ENCODE measurements around the gene ITGB1BP1.

ITGB1BP1 gene

DNA sequence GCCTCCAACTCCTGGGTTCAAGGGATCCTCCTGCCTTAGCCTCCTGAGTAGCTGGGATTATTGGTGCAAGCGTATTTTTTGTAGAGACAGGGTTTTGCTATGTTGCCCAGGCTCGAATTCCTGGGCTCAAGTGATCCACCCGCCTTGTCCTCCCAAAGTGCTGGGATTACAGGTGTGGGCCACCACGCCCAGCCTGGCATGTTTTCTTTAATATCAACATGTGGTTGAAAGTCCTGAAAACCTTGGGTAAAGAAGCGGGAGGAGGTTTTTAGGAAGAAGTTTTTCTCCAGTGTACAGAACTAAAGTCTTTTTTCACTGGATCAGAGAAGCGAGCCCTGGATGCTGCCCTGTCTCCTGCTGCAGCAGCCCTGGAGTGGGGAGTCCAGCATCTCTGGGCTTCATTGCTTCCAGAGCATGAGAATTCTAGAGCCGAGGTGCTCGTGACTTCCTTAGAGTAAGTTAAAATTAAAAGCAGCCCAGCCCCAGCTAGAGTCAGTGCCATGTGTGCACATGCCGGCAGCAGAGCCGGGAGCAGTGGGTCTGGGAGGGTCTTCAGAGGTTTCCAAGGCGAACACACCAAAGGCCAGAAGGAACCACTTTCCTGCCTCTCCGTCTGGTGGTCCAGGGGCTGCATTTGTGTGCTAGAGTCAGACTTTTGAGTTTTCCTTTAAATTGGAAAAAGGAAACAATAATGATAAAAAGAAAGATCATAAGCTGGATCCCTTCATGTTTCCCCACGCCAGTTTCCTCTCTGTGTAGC, 31.2 kb downstream of the ITGB1BP1 start:
- Histone ChIP-seq H3K36me3 (peaks cover 56% of the 10 kb centered on the region), H3K4me3 (ENCODE audit: low read depth, low read length) (no peak overlapping the region), H3K9me3 (ENCODE audit: severe bottlenecking) (no peaks in the 10 kb centered on the region), H3K27ac (no peak overlapping the region), H3K27me3 (ENCODE audit: insufficient read depth, low read depth, severe bottlenecking) (no peaks in the 10 kb centered on the region)
- TF ChIP-seq, protein P1, sequence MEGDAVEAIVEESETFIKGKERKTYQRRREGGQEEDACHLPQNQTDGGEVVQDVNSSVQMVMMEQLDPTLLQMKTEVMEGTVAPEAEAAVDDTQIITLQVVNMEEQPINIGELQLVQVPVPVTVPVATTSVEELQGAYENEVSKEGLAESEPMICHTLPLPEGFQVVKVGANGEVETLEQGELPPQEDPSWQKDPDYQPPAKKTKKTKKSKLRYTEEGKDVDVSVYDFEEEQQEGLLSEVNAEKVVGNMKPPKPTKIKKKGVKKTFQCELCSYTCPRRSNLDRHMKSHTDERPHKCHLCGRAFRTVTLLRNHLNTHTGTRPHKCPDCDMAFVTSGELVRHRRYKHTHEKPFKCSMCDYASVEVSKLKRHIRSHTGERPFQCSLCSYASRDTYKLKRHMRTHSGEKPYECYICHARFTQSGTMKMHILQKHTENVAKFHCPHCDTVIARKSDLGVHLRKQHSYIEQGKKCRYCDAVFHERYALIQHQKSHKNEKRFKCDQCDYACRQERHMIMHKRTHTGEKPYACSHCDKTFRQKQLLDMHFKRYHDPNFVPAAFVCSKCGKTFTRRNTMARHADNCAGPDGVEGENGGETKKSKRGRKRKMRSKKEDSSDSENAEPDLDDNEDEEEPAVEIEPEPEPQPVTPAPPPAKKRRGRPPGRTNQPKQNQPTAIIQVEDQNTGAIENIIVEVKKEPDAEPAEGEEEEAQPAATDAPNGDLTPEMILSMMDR (IDR thresholded peaks at IDR 0.05; ENCODE audit: low read depth, low read length), result no peak
- no peak for DNase-seq

DNA sequence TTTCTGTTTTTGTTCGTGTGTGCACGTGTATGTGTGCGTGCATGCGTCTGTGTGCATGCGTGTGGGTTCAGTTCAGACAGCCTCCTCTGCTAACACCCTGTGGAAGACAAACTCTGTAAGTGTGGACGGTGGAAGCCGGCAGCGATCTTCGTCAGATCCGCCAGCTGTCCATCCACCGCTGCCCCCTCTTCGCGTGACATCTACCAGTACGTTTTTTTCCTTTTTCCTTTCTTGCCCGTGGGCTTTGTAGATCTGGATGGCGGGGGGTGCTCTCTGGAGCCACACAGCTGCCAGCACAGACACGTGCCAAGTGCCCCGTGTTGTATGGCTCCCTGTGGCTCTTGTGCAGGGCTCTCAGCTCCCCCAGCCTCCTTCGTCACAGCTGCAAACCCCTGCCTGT, 32.3 kb downstream of the ITGB1BP1 start:
- H3K27ac ChIP-seq, result no peak overlapping the region
- H3K4me3 ChIP-seq (ENCODE audit: low read depth, low read length), result no peak overlapping the region

DNA sequence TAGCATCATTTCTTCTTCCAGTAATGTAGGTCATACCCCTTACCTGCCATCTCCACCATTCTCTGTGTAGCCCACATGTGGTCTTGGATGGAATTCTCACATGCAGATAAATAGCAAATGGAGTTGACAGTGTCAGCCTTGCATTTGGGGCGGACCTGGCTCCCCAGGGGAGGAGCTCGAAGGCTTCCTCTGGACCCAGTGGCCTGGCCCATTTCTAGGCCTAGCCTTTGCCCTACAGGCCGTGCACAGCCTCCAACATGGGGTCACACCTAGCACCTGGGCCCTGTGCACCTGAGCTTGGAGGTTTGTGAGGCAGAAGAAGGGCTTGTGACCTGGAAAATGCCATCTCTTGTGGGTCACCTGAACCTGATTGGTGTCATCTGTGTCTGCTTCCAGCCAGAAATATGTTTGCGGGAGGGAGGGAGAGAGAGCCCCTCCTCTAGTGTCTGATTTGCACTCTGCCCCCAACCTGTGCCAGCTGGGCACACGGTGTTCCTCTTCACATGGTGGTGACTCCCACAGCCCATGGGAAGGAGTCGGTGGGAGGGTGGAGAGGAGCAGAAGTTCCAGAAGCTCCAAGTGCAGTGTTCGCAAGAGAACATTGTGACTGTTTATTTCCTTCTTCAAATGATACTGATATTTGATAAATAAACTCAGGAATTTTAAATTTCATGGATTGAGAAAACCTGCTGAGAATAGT, 33.0 kb downstream of the ITGB1BP1 start:
- no peak overlapping the region for H3K27ac ChIP-seq
- H3K9me3 ChIP-seq (ENCODE audit: severe bottlenecking), result no peaks in the 10 kb centered on the region
- no peak for DNase-seq
- TF ChIP-seq, protein P1 (IDR thresholded peaks at IDR 0.05; ENCODE audit: low read depth, low read length), result no peak
- H3K4me3 ChIP-seq (ENCODE audit: low read depth, low read length), result no peak overlapping the region
- H3K27me3 ChIP-seq (ENCODE audit: insufficient read depth, low read depth, severe bottlenecking), result no peaks in the 10 kb centered on the region
- peaks cover 51% of the 10 kb centered on the region for H3K36me3 ChIP-seq

More for the DNA sequence above, 32.3 kb downstream of the ITGB1BP1 start:
- TF ChIP-seq, protein P1 (IDR thresholded peaks at IDR 0.05; ENCODE audit: low read depth, low read length), result no peak
- Histone ChIP-seq H3K36me3 (peaks cover 53% of the 10 kb centered on the region), H3K9me3 (ENCODE audit: severe bottlenecking) (no peaks in the 10 kb centered on the region), H3K27me3 (ENCODE audit: insufficient read depth, low read depth, severe bottlenecking) (no peaks in the 10 kb centered on the region)
- no peak for DNase-seq

DNA sequence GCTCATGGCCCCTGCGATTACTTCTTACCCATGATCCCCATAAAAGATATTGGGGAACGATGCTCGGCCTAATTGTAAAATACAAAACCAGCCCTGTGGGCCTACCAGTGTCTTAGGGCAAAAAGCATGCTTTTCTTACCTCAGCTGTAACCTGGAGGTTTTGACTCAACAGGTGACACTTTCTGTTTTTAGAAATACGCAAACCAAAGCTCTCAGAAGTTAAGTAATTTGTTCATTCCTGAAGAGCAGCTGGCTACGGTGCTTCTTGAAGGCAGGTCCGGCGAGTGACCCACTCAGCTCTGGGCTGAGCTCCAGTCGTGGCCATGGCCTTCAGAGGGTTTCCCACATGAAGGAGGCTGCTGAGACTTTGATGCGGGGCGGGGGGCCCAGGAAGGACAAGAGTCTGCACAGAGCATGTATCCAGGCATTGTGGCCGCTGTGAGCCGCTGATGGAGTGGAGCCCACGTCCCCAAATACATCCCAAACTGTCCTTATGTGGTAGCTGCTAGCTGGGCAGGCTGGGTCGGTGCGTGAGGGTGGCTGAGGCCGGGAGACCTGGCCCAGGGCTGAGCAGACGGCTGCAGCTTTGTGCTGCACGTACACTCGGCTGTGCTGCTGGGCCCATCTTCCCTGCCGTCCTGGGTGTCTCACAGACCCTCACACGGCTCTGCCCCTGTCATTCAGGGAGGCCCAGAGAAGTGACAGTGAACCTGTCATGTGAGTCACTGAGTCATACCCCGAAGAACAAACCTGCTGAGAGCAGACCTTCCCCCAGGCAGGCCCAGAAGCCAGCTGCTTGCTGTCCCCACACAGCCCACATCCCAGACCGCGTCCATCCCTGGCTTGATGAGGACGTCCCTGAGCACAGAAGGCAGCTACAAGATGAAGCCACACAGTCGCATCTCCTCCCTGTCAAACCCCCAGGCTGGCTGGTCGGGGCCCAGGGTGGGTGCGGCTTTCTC, 34.1 kb downstream of the ITGB1BP1 start:
- Histone ChIP-seq H3K36me3 (peaks cover 48% of the 10 kb centered on the region), H3K9me3 (ENCODE audit: severe bottlenecking) (no peaks in the 10 kb centered on the region), H3K27me3 (ENCODE audit: insufficient read depth, low read depth, severe bottlenecking) (no peaks in the 10 kb centered on the region), H3K27ac (no peak overlapping the region), H3K4me3 (ENCODE audit: low read depth, low read length) (no peak overlapping the region)
- no peak for DNase-seq
- TF ChIP-seq, protein P1 (IDR thresholded peaks at IDR 0.05; ENCODE audit: low read depth, low read length), result no peak

DNA sequence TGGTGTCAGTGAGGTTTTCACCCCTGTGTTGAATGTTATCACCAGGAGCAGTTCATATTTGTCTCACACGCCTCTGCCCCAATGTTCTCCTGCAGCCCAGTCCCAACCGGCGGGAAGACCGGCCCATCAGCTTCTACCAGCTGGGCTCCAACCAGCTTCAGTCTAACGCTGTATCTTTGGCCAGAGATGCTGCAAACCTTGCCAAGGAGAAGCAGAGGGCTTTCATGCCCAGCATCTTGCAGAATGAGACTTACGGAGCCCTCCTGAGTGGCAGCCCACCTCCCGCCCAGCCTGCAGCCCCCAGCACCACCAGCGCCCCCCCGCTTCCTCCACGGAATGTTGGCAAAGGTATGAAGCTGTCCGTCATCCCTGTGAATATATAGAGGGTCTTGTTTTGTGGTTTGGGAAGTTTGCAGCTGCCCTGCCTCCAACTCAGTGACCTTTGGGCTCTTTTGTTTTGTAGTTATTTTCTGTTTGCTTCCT, 35.1 kb downstream of the ITGB1BP1 start:
- no peak for DNase-seq
- H3K27me3 ChIP-seq (ENCODE audit: insufficient read depth, low read depth, severe bottlenecking), result no peaks in the 10 kb centered on the region
- peaks cover 47% of the 10 kb centered on the region for H3K36me3 ChIP-seq
- no peaks in the 10 kb centered on the region for H3K9me3 ChIP-seq (ENCODE audit: severe bottlenecking)
- H3K4me3 ChIP-seq (ENCODE audit: low read depth, low read length), result no peak overlapping the region
- no peak overlapping the region for H3K27ac ChIP-seq
- TF ChIP-seq, protein P1 (IDR thresholded peaks at IDR 0.05; ENCODE audit: low read depth, low read length), result no peak

Data from WERI-Rb-1 (cell line).